NCI-H748 (cell line): ENCODE data around the gene WDFY2.
"Not testable (repeated sequence)": the region's sequence is repeated elsewhere in the genome, so short reads cannot be mapped to it uniquely, and the experiment has no call there.

Experiments
- DNase-seq: peaks from one replicate; lab custom pipeline; 2025; ENCODE audit not compliant: unreplicated experiment; lab: John Stamatoyannopoulos, UW

WDFY2 gene

GRCh38 chr13:51564252-51564651 is 20.0 kb upstream of the WDFY2 start:
- DNase-seq, result no peak

DNA sequence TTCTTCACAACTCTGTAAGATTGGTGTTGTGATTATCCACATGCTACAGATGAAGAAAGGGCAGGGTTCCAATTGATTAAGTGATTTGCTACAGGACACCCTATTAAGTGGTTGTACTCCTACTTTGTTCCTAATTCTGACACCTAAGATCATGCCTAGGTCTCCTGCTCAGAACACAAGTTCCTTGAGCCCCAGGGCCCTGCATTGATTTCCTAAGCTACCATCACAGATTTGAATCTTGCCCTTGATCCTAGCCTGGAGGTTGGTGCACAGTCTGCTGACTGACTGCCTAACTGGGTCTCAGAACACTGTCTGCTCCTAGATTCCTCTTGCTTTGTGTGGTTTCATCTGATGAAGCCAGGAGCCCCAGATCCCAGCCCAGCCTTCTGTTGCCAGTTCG is 19.6 kb upstream of the WDFY2 start:
- no peak for DNase-seq

GRCh38 chr13:51569001-51569400 is 15.3 kb upstream of the WDFY2 start:
- not testable (repeated sequence) for DNase-seq

DNA sequence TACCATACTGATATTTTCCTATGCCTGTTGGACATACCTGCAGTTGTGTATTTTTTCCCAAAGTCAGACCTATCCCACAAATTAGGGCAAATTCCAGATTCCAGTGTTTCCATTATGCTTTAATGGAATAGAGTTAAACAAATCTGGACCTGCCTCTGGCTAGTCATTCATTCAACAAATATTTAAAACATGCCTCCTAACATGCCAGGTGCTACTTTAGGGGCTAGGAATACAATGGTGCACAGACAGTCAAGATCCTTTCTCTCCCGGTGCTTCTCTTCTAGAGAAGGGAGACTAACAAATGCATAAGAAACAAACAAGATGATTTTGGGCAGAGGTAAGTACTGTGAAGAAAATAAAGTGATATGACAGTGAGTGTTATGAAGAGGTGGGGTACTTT is 7.5 kb upstream of the WDFY2 start:
- no peak for DNase-seq

- no peak for DNase-seq
These were observed 6.6 kb upstream of the WDFY2 start for GRCh38 chr13:51577690-51578089.

GRCh38 chr13:51579676-51580075 is 4.6 kb upstream of the WDFY2 start:
- DNase-seq, result no peak

DNA sequence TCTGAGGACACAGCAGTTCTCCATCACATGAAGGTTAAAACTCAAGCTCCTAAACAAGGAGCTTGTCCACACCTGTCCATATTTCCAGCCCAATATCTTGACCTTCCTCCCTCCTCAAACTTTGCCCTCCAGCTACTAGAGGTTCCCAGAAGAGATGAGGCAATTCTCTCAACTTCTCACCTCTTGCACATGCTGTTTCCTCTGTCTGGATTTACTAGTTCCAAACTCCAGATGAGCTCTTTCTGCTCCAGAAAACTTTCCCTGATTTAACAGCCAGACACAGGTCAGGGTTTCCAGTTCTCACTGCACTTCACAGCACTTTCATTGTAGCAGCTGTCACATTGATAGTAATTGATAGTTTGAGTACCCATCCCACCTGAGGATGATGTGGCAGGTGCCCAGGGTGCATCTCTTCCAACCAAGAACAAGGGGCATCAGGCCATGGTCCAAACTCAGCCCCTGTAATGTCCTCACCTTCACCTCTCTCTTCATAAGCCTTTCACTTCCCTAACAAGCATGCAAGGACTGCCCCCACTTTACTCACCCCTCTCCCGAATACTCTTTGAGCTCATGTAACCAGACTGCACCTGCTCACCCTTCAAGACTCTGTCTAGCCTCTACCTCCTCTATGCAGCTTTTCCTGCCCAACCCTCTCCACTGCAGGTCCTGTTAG is 3.0 kb upstream of the WDFY2 start:
- DNase-seq, result no peak

GRCh38 chr13:51583469-51583874 is 790 bp upstream of the WDFY2 start:
- no peak for DNase-seq

- DNase-seq, result peak; percentile 84
These were observed 740 bp downstream of the WDFY2 start for GRCh38 chr13:51584731-51585672.

GRCh38 chr13:51585696-51586095 is 1.4 kb downstream of the WDFY2 start:
- peak; percentile 46 for DNase-seq

DNA sequence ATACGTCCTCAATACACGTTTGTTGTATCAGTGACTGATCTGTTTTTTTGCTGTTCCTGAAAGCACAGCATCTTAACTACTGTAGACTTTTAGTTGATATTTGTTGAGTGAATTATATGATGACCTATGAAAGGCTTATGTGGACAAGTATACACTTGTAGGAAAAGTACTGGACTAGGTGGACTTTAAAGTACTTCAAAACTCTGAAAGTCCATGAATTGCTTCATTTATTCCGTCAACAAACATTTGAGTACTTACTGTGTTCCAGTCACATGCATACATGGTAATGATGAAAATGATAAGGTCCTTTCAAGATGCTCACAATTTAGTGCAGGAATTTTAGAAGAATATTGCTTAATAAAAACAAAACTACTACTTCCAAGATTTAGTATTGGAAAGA is 3.1 kb downstream of the WDFY2 start:
- no peak for DNase-seq

- no peak for DNase-seq
These were observed 4.2 kb downstream of the WDFY2 start for GRCh38 chr13:51588406-51588949.

DNA sequence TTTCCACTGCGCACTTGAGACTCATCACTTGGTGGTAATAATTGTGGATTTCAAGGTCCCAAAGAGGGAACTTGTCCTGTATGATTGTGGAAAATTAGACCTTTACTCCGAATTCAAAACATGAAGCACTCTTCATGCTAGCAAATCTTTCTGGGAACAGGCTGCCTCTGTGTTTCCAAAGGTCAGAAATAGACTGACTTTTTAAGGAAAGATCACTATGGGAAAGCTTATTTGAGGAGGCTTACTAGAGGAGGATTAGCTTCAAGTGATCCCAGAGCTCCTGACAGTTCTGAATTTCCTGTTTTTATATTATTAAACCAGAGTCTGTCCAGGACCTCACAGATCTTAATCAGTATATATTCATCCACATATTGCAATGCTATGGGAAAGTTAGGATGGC is 5.5 kb downstream of the WDFY2 start:
- DNase-seq, result no peak

GRCh38 chr13:51590231-51590970 is 6.1 kb downstream of the WDFY2 start:
- no peak for DNase-seq

DNA sequence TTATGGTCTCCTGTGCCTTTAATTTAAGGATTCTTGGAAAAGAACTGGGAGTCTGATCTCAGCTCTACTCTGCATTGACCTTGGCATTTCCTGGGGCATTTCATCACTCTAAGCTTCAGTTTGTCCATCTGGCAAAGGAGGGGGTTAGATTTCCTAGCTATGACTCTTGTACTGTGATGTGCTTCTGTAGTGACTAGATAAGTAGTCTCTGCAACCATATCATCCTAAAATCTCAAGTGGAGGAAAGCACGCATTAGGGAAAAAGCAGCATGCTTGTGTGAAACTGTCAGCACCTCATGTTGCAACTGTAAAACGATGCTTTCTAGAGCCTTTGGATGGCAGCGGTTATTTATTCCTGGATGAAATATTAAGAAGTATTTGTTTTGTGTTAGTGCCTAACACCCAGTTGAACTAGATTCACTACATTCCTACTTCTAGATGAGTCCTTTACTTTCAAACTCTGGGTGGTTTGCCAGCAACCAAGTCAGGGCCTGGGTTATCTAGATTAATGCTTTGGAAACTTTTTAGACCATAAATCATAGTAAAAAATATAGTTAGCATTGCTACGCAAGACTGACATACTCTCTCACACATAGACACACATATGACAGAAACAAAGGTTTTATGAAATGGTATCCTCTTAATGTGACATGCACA is 6.8 kb downstream of the WDFY2 start:
- no peak for DNase-seq

DNA sequence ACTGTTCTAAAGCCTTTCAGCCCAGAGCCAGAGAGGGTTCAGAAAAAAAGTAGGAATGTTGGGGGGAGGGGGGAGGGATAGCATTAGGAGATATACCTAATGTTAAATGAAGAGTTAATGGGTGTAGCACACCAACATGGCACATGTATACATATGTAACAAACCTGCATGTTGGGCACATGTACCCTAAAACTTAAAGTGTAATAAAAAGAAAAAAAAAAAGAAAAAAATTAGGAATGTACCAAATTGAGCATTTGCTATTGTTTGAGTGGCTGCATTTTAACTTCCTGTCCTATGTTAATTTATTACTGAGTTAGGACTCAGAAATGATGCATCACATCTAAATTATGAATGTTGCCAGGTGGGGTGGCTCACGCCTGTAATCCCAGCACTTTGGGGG is 7.7 kb downstream of the WDFY2 start:
- DNase-seq, result not testable (repeated sequence)

- DNase-seq, result no peak
These were observed 10.2 kb downstream of the WDFY2 start for GRCh38 chr13:51594432-51594831.

DNA sequence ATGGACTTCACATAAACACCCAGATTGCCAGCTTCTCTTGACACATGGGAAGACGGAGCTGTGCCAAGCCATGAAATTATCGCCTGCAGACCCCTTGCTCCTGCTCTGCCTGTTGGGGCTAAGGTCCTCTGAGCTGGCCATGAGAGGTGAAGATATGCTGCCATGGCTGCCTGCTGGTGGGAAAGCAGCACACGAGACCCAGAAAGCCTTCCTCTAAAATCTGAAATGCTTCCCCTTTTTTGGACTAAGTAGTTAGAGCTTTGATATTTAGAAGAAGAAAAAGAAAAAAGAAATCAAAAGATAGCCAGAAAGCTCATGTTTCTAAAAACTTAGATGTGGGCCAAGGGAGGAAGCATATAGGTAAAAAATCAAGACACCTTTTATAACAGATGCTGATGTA is 11.2 kb downstream of the WDFY2 start:
- no peak for DNase-seq

- no peak for DNase-seq
These were observed 12.3 kb downstream of the WDFY2 start for GRCh38 chr13:51596541-51596940.

DNA sequence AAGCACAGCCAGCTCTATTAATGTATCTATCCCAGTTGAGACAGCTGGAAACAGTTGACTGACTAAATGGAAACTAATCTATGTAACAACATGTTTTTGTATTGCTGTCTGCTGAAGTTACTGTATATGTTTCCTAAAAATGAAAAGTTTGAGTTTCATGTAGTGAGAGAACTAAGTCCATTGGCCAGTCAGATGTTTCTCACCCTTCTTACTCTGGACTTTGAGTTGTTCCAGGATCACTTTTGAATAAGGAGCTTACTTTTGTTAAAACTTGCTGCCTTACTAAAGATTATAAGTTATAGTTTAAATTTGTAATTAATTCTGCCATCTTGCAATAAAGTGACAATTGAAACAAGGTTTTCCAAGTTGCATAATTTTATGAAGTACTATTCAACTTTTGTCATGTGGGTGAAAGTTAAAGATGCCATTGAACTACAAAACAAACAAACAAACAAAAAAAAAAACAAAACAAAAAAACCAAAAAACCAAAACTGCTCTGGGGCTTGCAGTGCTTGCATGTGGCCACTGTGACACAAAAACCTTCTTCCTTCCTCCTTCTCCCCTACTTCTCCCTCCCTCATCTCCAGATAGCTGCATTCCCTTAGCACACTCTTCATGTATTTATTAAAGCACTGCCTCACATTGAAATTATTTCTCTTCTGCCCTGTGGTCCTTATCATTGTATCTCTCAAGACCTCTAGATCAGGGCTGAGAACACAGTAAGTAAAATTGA is 15.3 kb downstream of the WDFY2 start:
- DNase-seq, result no peak
